GM18868 (cell line): Measurements from ENCODE around the gene SMIM22.

Source experiments
- ATAC-seq: cut with Tn5 transposase; IDR thresholded peaks from one replicate; pipeline ENCODE4 v1.9.1; 2021; ENCODE audit warnings: mild to moderate bottlenecking, moderate library complexity; ENCODE audit not compliant: unreplicated experiment

The SMIM22 gene

DNA sequence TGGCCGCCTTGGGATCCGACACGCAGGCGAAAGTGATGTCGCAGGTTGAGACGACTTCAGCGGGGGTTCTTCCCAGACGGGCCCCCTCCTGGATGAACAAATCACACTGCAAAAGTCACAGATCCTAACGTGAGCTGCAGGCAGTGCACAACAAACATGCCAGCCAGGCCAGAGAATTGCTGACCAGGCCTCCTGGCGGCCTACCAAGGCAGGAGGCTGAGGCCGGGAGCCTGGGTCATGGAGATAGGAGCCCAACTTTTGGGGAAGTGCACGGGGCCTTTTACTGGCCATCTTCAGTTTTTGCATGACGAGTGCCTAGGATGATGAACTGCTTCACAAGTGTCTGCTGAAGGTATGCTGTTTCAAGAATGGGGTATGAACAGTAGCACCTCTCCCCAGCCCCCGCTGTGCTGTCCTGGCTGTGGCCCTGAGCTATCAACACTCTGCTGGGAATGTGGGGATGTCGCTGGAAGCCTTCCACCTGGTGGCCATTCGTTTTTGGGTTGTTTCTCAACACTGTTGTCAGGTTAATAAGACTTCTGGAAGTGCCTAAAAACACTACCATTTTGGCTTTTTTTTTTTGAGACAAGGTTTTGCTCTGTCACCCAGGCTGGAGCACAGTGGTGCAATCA lies 19.5 kb downstream of the SMIM22 start:
- no peak for ATAC-seq

DNA sequence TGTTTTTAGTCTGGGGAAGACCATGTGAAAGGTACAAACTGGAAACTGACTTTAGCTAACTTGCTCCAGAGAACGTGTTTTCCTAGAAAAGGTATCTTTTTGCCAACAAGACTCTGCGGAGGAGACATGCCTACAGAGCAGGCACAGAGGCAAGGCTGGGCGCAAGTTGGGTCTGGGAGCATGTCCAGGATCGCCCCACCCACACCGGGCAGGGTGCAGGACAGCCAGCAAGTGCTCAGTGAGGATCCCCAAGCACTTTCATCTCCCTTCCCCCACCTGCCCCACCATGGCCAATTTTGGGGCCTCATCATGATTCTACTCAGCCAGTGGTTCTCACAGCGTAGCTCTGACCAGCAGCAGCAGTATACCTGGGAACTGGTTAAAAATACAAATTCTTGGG lies 25.5 kb downstream of the SMIM22 start:
- no peak for ATAC-seq

DNA sequence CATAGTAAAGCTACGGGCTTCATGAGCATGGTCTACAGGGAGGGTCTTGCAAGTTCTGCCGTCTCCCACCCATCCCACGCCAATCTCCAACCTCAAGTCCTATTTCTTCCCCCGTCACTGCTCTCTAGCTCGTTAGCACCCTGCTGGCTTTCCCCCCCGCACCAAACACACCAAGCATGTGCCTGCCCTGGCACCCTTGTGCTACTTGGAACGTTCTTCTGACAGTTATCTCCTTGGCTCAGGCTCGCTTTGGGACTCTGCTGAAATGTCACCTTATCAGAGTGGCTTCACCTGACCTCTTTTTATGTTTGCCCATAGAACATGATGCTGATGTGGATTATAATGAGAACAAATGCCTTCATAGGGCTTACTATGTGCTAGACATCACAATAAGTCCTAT lies 30.0 kb downstream of the SMIM22 start:
- no peak for ATAC-seq

DNA sequence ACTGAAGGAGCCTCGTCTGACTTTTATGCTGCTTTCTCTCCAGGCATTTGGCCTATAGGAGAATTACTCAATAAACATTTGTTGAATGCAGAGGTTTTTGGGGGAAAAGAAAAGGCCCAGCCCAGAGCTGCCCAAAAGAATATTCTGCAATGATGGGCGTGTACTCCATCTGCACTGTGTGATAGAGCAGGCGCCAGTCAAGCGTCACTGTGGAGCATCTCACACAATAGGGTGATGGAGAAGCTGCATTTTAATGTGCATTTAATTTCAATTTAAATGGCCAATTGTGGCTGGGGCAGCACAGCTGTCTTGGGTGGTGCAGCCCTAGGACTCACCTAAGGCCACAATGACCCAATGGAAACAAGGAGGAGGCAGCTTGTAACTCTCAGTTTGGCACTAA lies 31.4 kb downstream of the SMIM22 start:
- no peak for ATAC-seq

DNA sequence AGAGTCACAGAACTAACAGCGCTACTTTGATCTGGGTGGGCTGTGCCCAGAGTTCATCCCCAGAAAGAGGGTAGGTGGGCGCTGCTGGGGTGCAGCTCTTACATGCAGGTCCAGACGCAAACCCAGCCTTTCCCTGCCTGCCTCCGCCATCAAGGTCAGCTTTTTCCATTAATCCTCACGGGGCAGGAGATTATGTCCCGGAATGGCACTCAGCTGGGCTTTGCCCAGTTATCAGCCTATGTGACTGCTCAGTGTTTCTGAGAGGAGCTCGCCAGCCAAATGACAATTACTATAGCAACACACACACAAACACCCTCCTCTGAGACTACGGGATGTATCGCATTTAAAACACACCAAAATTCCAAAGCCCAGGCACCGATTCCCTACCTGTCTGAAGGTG lies 31.8 kb downstream of the SMIM22 start:
- no peak for ATAC-seq

DNA sequence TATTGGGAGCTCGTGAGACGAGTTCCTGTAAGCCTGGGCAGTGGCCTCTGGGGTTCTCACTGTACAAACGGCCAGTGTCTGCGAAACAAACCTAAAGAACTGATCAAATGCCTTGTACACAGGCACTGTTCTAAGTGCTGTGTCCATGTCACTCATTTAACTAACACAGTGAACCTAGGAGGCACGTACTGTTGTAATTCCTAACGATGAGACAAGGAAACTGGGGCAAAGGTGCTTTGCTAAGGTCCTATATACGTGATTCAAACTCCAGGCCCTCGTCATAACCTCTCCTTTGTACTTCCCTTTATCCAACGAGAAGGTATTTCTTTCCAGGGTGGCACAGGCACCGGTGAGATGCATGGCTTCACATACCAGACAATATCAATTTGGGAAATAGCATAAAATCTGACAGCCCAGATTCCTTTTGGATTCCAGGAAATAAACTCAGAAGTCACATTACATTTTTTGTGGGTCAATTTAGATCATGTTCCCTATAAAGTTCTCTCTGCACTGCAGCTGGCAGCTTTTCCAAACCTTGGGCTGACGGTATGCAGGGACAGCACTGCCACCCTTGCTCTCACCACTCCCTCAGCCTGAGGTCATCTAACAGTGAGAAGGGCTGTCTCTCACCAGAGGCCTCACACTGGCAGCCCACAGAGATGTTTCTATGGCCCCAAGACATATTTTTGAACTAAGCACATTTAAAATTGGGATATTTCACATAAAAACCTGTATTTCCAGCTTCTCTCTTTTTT lies 33.6 kb downstream of the SMIM22 start:
- ATAC-seq = no peak

DNA sequence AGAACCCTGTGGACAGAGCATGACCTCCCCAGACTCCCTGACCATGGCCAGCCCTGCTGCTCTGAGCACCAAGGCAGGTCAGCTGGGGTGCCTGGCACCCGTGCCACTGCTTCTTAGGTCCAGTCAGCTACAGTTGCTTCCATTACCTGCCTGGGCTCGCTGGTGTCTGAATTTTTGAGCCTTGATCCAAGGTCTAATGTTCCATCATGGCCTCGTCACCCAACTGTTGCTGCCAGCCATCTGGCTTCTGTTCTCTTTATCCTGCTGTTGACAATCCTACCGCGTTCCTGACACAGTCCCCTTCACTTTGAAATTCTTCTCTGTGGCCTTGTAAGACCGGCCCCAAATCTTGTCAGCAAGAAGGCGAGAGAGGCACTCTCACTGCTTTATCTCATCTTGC lies 35.2 kb downstream of the SMIM22 start:
- no peak for ATAC-seq

DNA sequence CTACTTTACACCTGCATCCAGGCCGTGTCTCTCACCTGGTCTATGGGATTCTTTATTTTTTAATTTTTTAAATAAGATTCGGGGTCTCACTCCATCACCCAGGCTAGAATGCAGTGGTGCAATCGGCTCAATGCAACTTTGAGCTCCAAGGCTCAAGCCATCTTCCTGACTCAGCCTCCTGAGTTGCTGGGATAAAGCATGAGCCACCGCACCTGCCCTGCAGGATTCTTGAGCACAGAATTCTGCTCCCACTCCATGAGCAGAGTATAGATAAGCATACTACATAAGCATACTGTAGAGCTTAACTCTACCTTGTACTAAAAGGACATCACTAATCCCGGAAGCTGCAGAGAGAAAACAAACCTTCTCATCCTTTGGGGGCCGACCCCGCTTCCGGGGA lies 36.4 kb downstream of the SMIM22 start:
- ATAC-seq = no peak

DNA sequence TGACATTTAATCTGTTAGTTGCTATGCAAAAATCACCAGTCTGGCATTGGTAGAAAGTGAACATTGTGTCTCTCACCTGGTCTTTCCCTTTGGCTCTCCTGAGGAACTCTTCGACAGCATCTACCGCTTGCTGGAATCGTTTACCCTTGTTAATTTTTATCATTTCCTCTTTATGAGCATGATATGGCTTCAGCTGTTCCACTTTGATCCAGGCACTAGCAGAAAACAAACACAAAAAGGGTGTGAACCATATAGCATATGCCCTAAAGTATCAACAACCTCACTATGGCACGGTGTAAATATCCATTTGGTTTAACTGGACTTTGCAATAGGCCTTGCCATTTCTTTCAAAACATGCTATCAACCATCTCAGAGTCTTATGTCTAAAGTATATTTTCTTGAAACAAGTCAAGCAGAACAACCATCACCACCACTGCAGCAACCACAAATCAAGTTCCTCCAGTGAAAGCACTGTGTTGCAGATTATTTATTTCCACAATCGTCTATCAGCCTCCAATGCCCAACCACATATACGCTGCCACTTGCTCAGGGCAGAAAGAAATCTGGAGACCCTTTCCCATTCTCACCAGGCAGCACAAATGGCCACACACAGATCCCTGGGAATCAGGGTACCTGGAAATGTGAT lies 37.7 kb downstream of the SMIM22 start:
- ATAC-seq = no peak

DNA sequence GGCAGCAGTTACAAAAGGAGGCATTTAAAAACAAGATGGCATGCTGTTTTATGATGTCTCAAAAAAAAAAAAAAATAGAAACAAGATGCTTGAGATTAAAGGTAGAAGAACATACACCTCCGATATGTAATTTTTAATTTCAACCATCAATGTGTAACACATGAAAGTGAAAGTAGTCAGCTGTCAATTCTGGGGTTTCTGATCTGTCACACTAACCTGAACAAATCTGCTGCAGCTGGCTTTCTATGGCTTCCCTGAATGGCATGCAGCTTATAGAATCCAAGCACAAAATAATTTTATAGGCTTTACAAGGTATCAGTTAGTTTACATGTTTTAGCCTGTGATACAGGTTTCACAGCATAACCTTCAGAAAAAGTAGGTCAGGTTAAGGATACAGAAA lies 38.4 kb downstream of the SMIM22 start:
- no peak for ATAC-seq

DNA sequence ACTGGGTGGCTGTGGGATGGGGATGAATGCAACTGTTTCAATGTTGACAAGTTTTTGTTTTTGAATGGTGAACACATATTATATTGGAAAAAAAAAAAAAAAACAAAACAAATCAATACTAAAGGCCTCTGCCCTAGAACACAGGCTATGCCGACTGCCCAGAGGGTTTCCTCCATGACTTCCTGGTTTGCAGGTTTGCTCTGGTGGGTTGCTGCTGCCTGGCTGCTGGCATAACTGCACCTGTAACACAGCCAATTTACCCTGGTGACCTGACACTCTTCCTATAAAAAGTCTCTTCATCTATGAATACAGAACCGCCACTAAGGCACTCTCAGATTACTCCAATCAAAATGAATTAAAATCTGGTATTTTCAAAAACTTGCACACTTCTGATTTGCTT lies 41.6 kb downstream of the SMIM22 start:
- no peak for ATAC-seq

DNA sequence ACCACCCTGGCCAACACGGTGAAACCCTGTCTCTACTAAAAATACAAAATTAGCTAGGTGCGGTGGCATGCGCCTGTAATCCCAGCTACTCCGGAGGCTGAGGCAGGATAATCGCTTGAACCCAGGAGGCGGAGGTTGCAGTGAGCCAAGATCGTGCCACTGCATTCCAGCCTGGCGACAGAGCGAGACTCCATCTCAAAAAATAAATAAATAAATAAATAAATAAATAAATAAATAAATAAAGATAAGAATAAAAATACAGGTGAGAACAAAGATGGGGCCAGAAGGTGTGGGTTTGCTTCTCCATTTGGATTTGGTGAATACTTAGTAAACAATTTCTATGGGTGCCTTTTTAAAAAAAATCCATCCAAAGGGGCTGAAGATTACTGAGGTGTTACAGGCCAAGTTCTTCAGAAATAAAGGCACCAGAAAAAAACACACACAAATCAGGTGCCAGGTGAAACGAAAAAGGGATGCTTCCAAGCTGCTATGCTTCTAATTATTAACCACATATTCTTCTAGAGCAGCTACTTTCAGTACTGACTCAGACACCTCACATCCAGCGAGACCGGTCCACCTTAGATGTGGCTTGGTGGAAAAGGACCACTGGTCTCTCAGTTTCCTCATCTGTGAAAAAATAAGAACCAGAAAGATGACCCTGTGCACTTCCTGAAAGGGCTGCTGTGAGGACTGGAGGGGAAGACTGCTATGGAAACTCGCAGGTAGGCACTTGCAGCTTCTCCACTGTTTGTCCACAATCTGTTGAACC lies 42.7 kb downstream of the SMIM22 start:
- ATAC-seq = no peak

DNA sequence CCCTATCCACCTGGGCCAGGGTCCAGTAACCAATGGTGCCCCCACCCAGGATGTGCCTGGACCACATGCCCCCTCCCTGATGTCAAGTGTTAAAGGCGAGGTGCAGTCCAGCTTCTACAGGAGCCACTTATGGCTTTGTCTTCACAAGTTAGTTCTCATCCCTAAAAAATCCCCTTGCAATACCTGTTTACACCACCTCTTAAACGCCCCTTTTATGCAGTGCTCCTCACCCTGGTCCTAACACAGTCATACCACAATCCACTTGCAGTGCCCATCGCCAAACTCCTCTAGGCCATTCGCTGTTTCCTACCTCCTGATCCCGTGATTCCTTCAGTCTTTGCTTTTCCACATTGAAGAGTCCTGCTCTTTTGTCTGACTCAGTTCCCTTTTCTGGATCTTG lies 44.8 kb downstream of the SMIM22 start:
- ATAC-seq = no peak

DNA sequence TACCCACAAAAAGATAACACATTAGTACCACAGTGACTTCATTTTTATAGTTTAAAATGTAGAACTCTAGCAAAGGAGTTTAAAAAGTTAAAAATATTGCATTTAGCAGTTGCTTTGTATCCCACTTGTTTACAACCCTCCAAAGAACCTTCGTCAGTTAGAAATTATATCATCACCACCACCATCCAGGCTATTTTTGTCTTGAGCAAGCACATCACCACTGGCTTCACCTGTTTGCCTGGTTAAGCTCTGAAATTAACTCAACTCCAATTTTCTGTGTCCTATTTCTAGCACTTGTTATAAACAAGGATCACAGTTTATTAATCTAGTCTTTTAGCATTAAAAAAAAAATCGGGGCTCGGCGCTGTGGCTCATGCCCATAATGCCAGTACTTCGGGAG lies 45.8 kb downstream of the SMIM22 start:
- ATAC-seq = no peak
